Spinal cord (tissue), 10 donors: ENCODE measurements around the gene TM7SF2. TPM values are rescaled to one million over a fixed set of nuclear protein-coding genes. Genes with fewer than 3 reads are reported as not detected.
"Not testable (repeated sequence)": the region's sequence is repeated elsewhere in the genome, so short reads cannot be mapped to it uniquely, and the experiment has no call there.

Experiments used
- DNase-seq, 6 donors: peaks; one replicate each; pipeline versions ENCODE4 v3.0.0 to v3.0.0-alpha.2; 2013 to 2015; ENCODE audit warnings: low spot score in 6 of 6, low read depth in 4 of 6
- H3K27ac ChIP-seq: one replicate; pipeline ENCODE4 v1.5.1; 2013; ENCODE audit warnings: low read depth, low read length, control low read depth
- H3K27me3 ChIP-seq: one replicate; pipeline ENCODE4 v1.6.1; 2013; ENCODE audit warnings: low read length; ENCODE audit not compliant: control insufficient read depth, insufficient read depth
- H3K36me3 ChIP-seq: one replicate; pipeline ENCODE4 v1.6.1; 2013; ENCODE audit warnings: low read length; ENCODE audit not compliant: control insufficient read depth, insufficient read depth
- H3K4me1 ChIP-seq: one replicate; pipeline ENCODE4 v1.6.1; 2013; ENCODE audit warnings: low read length; ENCODE audit not compliant: control insufficient read depth, insufficient read depth
- H3K4me3 ChIP-seq: one replicate; pipeline ENCODE4 v1.5.1; 2013; ENCODE audit warnings: low read depth, low read length, control low read depth
- H3K9me3 ChIP-seq: one replicate; pipeline ENCODE4 v1.6.1; 2013; ENCODE audit warnings: low read length; ENCODE audit not compliant: control insufficient read depth, insufficient read depth
- WGBS: methylation state at CpG from one replicate; pipeline ENCODE4 v1.1.5; 2013; ENCODE audit warnings: missing lambda C conversion rate; ENCODE audit not compliant: insufficient coverage; 5-methylcytosine and 5-hydroxymethylcytosine counted together
- polyA plus RNA-seq, 2 donors: library from polyadenylated mRNA; unstranded; fragments of 120-200 nt; gene quantifications; one replicate each; pipeline ENCODE4 v1.2.1, GENCODE V29; 2013; ENCODE audit not compliant: insufficient read length in 2 of 2
- total RNA-seq, 2 donors: library from RNA; depleted of rRNA in 1 of 2; stranded (reverse); fragments of 120-200 nt in 1 of 2; fragments of >200 nt in 1 of 2; gene quantifications; one replicate each; pipeline versions ENCODE4 v1.2.3 to v1.2.4, GENCODE V29; 2013 to 2014
- donor health status: healthy.

Gene TM7SF2
- total and polyA plus RNA-seq, 4 donors: 46.6 to 118 (median 83.2) TPM

DNA sequence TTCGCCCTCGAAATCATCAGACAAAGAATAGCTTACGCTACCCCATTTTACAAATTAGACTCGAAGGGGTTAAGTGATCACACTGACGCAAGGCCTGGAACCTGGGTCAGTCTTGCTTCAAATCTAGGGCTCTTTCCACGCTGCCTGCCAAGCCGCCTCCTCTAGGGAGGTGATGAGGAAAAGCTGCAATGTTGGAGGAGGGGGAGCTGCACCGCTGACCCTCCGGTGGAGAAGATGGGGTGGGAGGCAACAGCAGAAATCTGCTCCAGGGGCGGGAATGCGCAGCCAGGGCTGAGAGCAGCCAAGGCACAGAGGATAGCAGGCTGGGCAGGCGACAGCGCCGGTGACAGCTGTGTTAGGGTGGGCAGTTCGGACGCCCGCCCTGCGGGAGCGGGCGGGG is 22.1 kb downstream of the TM7SF2 start:
- peaks cover 49% of the 10 kb centered on the region for H3K36me3 ChIP-seq
- 2% methylated on average over 17 of the region's 20 CpGs for WGBS
- no peaks in the 10 kb centered on the region for H3K9me3 ChIP-seq
- H3K27ac ChIP-seq: peak overlapping the region; percentile 100
- peaks cover 32% of the 10 kb centered on the region for H3K4me1 ChIP-seq
- H3K27me3 ChIP-seq: no peaks in the 10 kb centered on the region
- H3K4me3 ChIP-seq: peak overlapping the region; percentile 95
- no peak for DNase-seq

DNA sequence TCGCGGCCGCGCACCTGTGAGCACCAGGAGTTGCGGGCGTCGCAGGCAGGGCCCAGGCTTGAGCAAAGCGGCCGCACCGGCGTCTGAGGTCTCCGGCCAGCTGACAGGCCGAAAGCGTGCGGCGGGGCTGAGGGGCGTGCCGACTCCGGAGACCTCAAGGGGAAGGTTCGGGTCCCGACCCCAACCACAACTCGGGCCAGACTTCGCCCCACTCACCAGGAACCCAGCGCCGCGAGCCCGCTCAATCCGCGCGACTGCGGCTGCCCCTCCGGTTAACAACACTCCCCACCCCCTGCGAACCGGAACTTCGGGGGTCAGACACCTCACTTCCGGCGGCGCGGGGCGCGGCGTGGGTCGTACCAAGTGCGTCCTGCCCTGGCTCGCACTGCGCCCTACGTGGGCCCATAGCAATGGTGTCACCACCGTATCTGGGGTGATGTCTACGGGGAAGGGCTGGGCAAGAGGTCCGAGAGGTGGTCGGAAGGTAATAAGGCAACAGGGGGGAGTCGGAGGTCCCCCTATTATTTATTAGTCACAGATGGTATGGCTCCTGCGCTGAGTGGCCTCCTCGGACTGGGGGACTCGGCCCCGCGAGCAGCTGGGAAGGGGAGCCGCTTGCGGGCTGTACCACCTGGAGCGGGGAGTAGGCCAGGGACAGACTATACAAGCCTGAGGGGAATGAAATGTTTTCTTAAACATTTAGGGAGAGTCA is 22.7 kb downstream of the TM7SF2 start, which contains the start of gene SYVN1:
SYVN1 (minus strand) TSS at position 280 of the 712 bp plus-strand sequence. CDS start 918 bp downstream, outside the sequence.
- H3K27ac ChIP-seq: peak within 1 kb of the TSS; percentile 100
- peaks cover 32% of the 10 kb centered on the region for H3K4me1 ChIP-seq
- H3K36me3 ChIP-seq: peaks cover 43% of the 10 kb centered on the region
- H3K9me3 ChIP-seq: no peaks in the 10 kb centered on the region
- 0% methylated on average over 59 of the region's 60 CpGs for WGBS
- peak in 4 of 6 donors; percentile 87 to 98 (median 96) for DNase-seq
- no peaks in the 10 kb centered on the region for H3K27me3 ChIP-seq
- peak within 1 kb of the TSS; percentile 95 for H3K4me3 ChIP-seq

DNA sequence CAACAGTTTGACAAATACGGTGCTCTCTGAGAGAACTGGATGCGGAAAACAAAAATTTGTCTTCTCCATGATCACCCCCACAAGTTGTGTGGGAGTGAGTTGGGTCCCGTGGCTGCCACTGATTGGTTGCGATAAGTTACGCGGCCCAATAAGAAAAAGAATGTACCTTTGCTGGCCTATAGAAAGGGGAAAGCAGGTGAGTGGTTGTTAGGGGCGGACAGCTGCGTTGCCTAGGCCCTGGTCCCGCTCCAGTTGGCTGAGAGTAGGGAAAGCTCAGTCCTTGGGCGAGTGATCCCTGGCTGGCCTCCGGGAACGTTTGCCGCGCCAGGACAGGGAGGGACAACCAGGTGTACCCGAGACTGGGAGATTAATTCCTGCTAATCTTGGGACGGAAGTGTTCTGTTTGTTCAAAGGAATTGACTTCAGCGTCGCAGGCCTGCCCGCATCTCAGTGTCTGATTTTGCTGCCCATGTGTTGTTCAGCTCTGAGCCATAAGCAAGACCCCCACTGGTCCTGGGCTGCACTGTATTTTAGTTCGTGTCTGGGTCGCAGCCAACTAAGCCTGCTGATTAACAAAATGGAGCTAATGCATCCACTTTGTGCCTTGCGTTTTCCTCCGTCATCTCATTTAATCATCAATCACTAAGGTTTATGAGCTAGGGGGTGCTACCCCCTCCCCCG is 23.4 kb downstream of the TM7SF2 start:
- Histone ChIP-seq H3K27me3 (no peaks in the 10 kb centered on the region), H3K36me3 (peaks cover 36% of the 10 kb centered on the region), H3K9me3 (no peaks in the 10 kb centered on the region), H3K27ac (peak overlapping the region; percentile 100), H3K4me1 (peaks cover 32% of the 10 kb centered on the region), H3K4me3 (peak overlapping the region; percentile 95)
- WGBS: under 1% methylated on average over 22 of the region's 24 CpGs
- peak; percentile 84 to 99 (median 94) for DNase-seq

GRCh38 chr11:65135633-65136145 is 24.0 kb downstream of the TM7SF2 start:
- 50% methylated on average over 9 of the region's 11 CpGs for WGBS
- no peak for DNase-seq
- Histone ChIP-seq H3K27ac (peak overlapping the region; percentile 100), H3K27me3 (no peaks in the 10 kb centered on the region), H3K4me1 (peaks cover 32% of the 10 kb centered on the region), H3K36me3 (peaks cover 30% of the 10 kb centered on the region), H3K4me3 (peak overlapping the region; percentile 95), H3K9me3 (no peaks in the 10 kb centered on the region)

DNA sequence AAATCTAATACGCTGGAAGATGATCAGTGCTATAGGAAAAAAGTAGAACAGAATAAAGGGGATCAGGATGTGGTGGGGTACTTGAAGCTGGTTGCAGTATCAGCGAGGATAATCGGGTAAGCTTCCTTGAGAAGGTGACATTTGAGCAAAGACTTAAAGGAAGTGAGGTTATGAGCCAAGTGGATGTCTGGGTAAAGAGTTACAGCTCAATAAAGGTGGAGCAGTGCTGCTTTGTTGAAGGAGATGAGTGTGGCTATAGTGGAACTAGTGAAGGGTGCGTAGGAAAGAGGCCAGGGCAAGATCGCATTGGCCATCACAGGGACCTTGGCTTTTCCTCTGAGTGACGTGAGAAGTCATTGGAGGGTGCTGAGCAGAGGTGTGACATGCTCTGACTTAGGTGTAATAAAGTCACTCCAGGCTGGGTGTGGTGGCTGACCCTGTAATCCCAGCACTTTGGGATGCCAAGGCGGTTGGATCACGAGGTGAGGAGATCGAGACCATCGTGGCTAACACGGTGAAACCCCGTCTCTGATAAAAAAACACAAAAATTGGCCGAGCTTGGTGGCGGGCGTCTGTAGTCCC is 24.9 kb downstream of the TM7SF2 start:
- H3K27me3 ChIP-seq: peaks cover under 1% of the 10 kb centered on the region
- WGBS: 91% methylated on average over 15 of the region's 15 CpGs
- peaks cover 21% of the 10 kb centered on the region for H3K36me3 ChIP-seq

GRCh38 chr11:65141896-65142494 is 30.3 kb downstream of the TM7SF2 start:
- WGBS: 86% methylated on average over 6 of the region's 7 CpGs
- no peak for DNase-seq
- Histone ChIP-seq H3K4me3 (no peak overlapping the region), H3K36me3 (no peaks in the 10 kb centered on the region), H3K27ac (no peak overlapping the region), H3K4me1 (no peaks in the 10 kb centered on the region), H3K9me3 (no peaks in the 10 kb centered on the region), H3K27me3 (peaks cover 3% of the 10 kb centered on the region)

More for the DNA sequence above, 24.9 kb downstream of the TM7SF2 start:
- DNase-seq: no peak
- Histone ChIP-seq H3K27ac (no peak overlapping the region), H3K4me1 (peaks cover 32% of the 10 kb centered on the region), H3K4me3 (no peak overlapping the region), H3K9me3 (no peaks in the 10 kb centered on the region)

DNA sequence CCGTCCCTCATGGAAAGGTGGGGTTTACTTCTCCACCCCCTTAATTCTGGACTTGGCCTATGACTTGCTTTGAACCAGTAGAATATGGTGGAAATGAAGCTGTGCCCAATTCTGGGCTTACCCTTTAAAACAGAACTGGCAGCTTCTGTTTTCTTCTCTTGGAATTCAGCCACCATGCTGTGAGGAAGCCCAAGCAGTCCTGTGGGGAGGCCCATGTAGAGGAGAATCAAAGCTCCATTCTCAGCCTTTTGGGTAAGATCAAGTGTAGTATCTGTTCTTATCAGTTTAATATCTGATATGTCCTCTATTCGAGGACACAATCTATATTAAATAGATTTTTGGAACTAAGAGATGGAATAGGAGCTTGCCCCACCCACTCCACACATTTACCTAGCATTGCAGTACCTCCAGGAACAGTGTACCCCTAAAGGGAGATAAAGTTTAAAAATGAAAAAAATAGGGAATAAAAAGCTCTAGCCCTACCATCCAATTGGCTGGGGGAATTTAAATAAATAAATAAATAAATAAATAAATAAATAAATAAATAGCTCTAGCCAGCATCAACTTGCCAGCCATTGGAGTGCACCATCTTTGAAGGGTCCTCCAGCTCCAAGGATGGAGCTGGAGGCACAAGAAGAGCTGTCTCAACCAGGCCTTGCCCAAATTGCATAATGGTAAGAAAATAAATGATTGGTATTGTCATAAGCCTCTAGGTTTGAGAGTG is 35.8 kb downstream of the TM7SF2 start:
- no peaks in the 10 kb centered on the region for H3K9me3 ChIP-seq
- no CpG with 5 or more reads among the region's 2 CpGs for WGBS

DNA sequence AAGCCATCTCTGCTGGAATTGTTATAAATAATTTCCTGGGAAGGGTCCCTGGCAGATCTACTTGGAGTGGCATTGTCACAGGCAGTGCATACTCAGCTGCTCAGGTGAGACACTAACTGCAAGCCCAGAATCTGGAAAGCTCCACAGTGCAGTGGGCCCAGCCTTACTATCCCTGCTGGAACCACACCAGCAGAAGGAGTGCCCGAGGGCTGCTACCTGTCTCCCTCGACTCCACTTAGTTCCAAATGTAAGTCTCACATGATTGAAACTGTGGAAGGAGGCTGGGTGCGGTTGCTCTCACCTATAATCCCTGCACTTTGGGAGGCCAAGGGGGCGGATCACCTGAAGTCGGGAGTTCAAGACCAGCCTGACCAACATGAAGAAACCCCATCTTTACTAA is 37.0 kb downstream of the TM7SF2 start:
- Histone ChIP-seq H3K27ac (no peak overlapping the region), H3K36me3 (no peaks in the 10 kb centered on the region), H3K9me3 (no peaks in the 10 kb centered on the region), H3K4me3 (no peak overlapping the region), H3K27me3 (no peaks in the 10 kb centered on the region), H3K4me1 (peaks cover 14% of the 10 kb centered on the region)
- DNase-seq: no peak
- WGBS: 83% methylated on average over 1 of the region's 5 CpGs

More for the DNA sequence above, 35.8 kb downstream of the TM7SF2 start:
- Histone ChIP-seq H3K4me1 (peaks cover 14% of the 10 kb centered on the region), H3K36me3 (no peaks in the 10 kb centered on the region), H3K27me3 (no peaks in the 10 kb centered on the region), H3K4me3 (no peak overlapping the region), H3K27ac (no peak overlapping the region)
- no peak for DNase-seq

DNA sequence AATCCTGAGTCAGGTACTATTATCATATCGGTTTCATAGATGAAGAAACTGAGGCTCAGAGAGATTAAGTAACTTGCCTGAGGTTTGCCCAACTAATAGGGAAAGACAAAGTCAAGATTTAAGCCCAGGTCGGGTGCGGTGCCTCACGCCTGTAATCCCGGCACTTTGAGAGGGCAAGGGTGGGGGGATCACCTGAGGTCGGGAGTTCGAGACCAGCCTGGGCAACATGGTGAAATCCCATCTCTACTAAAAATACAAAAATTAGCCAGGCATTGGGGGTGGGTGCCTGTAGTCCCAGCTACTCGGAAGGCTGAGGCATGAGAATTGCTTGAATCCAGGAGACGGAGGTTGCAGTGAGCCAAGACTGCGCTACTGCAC is 38.4 kb downstream of the TM7SF2 start:
- not testable (repeated sequence) for H3K9me3 ChIP-seq, DNase-seq, H3K27me3 ChIP-seq, H3K4me3 ChIP-seq, H3K36me3 ChIP-seq
- WGBS: 47% methylated on average over 3 of the region's 10 CpGs
- Histone ChIP-seq H3K4me1 (peaks cover 14% of the 10 kb centered on the region), H3K27ac (peak overlapping the region; percentile 57)
